ENCODE results near the gene KISS1R.

The KISS1R gene

DNA sequence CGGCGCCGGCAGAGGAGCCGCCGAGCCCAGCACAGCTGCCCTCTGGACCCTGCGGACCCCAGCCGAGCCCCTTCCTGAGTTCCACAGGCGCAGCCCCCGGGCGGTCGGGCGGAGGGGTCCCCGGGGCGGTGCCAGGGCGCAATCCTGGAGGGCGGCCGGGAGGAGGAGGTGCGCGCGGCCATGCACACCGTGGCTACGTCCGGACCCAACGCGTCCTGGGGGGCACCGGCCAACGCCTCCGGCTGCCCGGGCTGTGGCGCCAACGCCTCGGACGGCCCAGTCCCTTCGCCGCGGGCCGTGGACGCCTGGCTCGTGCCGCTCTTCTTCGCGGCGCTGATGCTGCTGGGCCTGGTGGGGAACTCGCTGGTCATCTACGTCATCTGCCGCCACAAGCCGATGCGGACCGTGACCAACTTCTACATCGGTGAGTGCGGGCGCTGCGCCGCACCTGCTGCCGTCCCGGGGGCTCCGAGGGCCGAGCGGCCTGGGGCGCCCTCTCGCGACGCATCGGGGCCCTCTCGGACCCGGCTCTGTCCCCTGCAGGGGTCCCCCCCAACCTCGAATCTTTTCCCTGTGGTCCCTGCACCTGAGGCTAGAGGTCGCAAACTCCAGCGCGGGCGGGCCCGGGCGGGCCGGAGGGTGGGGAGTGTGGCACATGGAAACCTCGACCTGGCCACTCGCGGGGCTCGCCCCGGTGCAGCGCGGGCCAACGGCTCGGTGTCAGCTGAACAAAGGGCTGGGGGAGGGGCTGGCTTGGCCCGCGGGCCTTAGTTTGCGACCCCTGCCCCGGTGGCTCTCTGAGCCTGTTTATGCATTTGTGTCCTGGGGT, at the start of gene KISS1R:
TSS of gene KISS1R (plus strand) at position 11 of the 829 bp plus-strand sequence. CDS start at position 181, 170 bp downstream.
- TF ChIP-seq, protein P1, sequence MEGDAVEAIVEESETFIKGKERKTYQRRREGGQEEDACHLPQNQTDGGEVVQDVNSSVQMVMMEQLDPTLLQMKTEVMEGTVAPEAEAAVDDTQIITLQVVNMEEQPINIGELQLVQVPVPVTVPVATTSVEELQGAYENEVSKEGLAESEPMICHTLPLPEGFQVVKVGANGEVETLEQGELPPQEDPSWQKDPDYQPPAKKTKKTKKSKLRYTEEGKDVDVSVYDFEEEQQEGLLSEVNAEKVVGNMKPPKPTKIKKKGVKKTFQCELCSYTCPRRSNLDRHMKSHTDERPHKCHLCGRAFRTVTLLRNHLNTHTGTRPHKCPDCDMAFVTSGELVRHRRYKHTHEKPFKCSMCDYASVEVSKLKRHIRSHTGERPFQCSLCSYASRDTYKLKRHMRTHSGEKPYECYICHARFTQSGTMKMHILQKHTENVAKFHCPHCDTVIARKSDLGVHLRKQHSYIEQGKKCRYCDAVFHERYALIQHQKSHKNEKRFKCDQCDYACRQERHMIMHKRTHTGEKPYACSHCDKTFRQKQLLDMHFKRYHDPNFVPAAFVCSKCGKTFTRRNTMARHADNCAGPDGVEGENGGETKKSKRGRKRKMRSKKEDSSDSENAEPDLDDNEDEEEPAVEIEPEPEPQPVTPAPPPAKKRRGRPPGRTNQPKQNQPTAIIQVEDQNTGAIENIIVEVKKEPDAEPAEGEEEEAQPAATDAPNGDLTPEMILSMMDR (IDR thresholded peaks at IDR 0.05; ENCODE audit: borderline replicate concordance, insufficient read depth, low read depth, low read length) = peak; percentile 83
- peak within 1 kb of the TSS; percentile 23 for H3K4me3 ChIP-seq (ENCODE audit: low read depth, low read length)

DNA sequence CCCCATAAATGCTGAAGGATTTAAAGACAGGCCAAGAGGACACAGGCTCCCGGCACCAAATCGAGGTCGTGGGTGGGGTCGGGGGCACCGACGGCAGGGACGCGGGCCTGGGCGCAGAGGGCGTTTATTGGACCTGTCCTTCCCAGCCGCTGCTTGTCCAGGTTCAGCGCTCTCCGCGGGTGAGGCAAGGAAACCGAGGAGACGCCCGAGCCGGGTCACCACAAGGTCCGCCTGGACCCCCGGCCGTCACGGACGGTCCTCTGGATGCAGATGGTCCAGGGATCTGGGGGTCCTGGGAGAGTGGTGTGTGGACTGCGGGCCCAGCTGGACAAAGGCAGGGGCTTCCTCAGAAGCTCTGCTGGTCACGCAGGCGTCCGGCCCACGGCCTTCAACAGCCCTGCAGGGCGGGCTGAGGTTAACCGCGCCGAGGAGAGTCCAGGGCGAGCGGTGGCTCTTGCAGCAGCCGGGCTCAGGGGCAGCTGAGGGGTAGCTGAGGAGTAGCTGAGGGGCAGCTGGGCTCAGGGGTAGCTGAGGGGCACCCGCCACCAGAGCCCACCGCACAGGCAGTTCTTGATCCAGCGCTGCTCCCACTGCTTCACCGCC, 49.2 kb upstream of the KISS1R start:
- no peak overlapping the region for H3K4me3 ChIP-seq (ENCODE audit: low read depth, low read length)
- TF ChIP-seq, protein P1 (IDR thresholded peaks at IDR 0.05; ENCODE audit: borderline replicate concordance, insufficient read depth, low read depth, low read length) = no peak

DNA sequence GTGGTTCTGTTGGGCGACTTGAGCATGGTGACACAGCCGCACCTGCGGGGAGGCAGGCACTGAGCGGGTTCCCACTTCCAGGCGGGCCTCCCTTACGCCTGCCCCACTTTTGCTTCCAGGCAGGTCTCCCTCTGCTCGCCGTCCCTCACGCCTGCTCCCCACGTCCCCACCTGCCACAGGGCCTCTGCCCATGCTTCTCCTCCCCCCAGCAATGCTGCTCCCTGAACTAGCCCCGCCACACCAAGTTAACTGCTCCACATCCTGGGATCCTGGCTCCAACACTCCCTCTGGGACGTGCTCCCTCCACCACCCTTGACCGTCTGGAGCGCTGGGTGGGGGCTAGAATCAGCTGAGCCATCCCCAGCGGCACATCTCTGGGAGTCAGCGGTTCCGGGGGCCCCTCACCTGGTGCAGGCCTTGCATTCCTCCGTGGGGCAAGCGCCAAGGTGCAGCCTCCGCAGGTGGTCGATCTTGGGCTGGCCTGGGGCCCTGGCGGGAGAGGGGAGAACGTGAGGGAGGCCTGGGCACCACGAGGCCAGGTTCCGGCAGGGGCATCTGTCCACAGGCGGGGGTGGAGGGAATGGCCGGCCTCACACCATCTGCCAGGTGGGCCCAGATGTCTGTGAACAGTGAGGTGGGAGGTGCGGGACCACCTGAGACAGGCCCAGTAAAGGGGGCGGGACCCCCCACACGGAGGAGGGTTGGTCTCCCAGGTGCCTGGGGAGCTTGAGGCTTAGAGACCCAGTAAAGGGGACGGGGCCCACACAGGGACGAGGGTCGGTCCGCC, 48.5 kb upstream of the KISS1R start:
- TF ChIP-seq, protein P1 (IDR thresholded peaks at IDR 0.05; ENCODE audit: borderline replicate concordance, insufficient read depth, low read depth, low read length) = no peak
- H3K4me3 ChIP-seq (ENCODE audit: low read depth, low read length) = no peak overlapping the region

DNA sequence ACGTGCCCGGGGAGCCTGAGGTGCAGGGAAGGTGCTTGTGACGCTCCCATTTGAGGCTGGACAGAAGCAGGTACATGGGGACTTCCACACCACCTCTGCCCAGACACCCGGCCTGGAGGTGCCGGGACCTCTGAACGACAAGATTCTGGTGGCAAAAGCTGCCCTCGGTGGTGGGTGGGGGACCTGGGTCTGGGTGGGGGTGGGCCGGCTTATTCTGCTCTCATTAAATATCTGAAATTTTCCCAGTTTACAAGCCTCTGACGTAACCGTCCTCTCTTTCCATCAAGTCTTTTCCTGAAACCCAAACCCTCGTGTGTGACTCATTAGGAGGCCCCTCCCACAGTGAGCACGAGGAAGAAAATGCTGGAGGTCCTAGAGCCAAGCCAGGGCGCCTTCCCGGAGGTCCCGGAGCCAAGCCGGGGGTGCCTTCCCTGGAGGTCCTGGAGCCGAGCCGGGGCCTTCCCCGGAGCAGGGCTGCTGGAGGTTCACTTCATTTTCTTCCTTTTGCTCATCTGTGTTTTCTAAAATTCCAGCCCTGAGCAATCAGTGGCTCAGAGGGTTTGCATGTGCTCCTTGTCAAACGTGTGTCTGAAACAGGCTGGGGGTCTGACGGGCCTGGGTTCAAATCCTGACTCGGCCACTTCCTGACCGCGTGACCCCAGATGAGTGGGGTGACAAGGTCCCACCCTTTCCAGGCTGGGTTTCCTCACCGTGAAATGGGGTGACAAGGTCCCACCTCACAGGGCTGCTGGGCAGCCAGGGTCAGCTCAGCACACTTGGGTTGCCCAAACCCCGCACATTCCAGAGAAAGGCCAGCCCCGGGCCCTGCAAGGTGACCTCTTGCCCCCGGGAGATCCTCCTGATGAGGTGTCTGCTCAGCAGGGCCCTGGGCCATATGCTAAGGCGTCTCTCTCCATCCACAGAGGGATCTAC, 47.6 kb upstream of the KISS1R start:
- no peak overlapping the region for H3K4me3 ChIP-seq (ENCODE audit: low read depth, low read length)
- TF ChIP-seq, protein P1 (IDR thresholded peaks at IDR 0.05; ENCODE audit: borderline replicate concordance, insufficient read depth, low read depth, low read length) = no peak

- TF ChIP-seq, protein P1 (IDR thresholded peaks at IDR 0.05; ENCODE audit: borderline replicate concordance, insufficient read depth, low read depth, low read length) = no peak
- no peak overlapping the region for H3K4me3 ChIP-seq (ENCODE audit: low read depth, low read length)
Observed at GRCh38 chr19:870314-870713, 46.8 kb upstream of the KISS1R start.

GRCh38 chr19:870963-871401, 46.2 kb upstream of the KISS1R start:
- TF ChIP-seq, protein P1 (IDR thresholded peaks at IDR 0.05; ENCODE audit: borderline replicate concordance, insufficient read depth, low read depth, low read length) = no peak
- H3K4me3 ChIP-seq (ENCODE audit: low read depth, low read length) = no peak overlapping the region

Data from GM12875 (cell line).